ENCODE measurements around the gene EVPL.

DNA sequence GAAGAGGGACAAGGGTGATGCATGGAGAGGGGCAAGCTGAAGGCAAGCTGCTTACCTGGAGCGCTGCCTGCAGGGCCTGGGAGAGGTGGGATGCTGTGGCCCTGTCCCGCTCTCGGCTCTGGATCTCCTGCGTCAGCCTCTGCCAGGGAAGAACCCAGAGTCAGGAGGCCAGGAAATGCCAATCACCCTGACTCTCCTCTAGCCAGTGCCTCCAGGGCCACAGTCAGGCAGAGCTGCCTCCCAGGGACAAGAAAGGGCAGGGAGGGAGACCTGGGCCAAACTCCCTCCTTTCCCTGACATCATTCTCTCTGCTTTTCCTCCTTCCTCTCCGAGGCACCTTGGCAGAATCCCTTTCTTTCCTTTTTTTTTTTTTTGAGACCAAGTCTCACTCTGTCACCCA, 15.2 kb downstream of the EVPL start:
- TF ChIP-seq, protein P1, sequence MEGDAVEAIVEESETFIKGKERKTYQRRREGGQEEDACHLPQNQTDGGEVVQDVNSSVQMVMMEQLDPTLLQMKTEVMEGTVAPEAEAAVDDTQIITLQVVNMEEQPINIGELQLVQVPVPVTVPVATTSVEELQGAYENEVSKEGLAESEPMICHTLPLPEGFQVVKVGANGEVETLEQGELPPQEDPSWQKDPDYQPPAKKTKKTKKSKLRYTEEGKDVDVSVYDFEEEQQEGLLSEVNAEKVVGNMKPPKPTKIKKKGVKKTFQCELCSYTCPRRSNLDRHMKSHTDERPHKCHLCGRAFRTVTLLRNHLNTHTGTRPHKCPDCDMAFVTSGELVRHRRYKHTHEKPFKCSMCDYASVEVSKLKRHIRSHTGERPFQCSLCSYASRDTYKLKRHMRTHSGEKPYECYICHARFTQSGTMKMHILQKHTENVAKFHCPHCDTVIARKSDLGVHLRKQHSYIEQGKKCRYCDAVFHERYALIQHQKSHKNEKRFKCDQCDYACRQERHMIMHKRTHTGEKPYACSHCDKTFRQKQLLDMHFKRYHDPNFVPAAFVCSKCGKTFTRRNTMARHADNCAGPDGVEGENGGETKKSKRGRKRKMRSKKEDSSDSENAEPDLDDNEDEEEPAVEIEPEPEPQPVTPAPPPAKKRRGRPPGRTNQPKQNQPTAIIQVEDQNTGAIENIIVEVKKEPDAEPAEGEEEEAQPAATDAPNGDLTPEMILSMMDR (IDR thresholded peaks at IDR 0.05): no peak
- no peak for TF ChIP-seq POLR2A (IDR thresholded peaks at IDR 0.05)

All from right lobe of liver (tissue), 4 donors.